Keratinocyte (primary cell): ENCODE results near the gene TOM1L2. TPM values are rescaled to one million over a fixed set of nuclear protein-coding genes. Genes with fewer than 3 reads are reported as not detected.

Experiments
- DNase-seq: peaks from one replicate; pipeline ENCODE4 v3.0.0-alpha.2; 2011; ENCODE audit warnings: low read depth, missing footprints, low spot score
- FAIRE-seq: peaks from 2 replicates; lab custom pipeline; 2011; peaks lifted over from hg19 to GRCh38; lab: Jason Lieb, UNC
- H2AFZ ChIP-seq: 2 replicates; pipeline ENCODE4 v1.6.0; 2012; ENCODE audit warnings: low read length, control low read depth, inconsistent platforms; ENCODE audit not compliant: control insufficient read depth
- H3K27ac ChIP-seq: 2 replicates; pipeline ENCODE4 v1.5.1; 2011; ENCODE audit warnings: low read length; ENCODE audit not compliant: control insufficient read depth, insufficient read depth
- H3K27me3 ChIP-seq: 3 replicates; pipeline ENCODE4 v1.6.0; 2011; ENCODE audit warnings: low read length; ENCODE audit not compliant: control insufficient read depth, insufficient read depth; ENCODE audit errors: extremely low read depth
- H3K36me3 ChIP-seq, 2 experiments: 2 replicates in 1 of 2; 3 replicates in 1 of 2; pipeline ENCODE4 v1.5.1; 2011; ENCODE audit warnings: low read length in 2 of 2, mild to moderate bottlenecking in 1 of 2; ENCODE audit not compliant: control insufficient read depth in 2 of 2, insufficient read depth in 2 of 2; ENCODE audit errors: extremely low read depth in 1 of 2
- H3K4me1 ChIP-seq: 3 replicates; pipeline ENCODE4 v1.5.1; 2011; ENCODE audit warnings: low read length; ENCODE audit not compliant: control insufficient read depth, insufficient read depth; ENCODE audit errors: extremely low read depth
- H3K4me2 ChIP-seq: 3 replicates; pipeline ENCODE4 v1.6.0; 2011; ENCODE audit warnings: low read depth, low read length; ENCODE audit not compliant: control insufficient read depth, insufficient read depth; ENCODE audit errors: extremely low read depth
- H3K4me3 ChIP-seq, 3 experiments: fragments of 200-600 bp in 1 of 3; sonication (generic) in 1 of 3; 2 replicates in 2 of 3; 3 replicates in 1 of 3; pipeline ENCODE4 v1.5.1; 2011 to 2016; ENCODE audit warnings: low read length in 3 of 3, mild to moderate bottlenecking in 3 of 3, control low read depth in 2 of 3, inconsistent platforms in 1 of 3, low read depth in 1 of 3, mixed read lengths in 1 of 3, mixed run types in 1 of 3, moderate library complexity in 1 of 3; ENCODE audit not compliant: control insufficient read depth in 2 of 3, insufficient read depth in 2 of 3; ENCODE audit errors: extremely low read depth in 1 of 3
- H3K79me2 ChIP-seq: 2 replicates; pipeline ENCODE4 v1.6.0; 2012; ENCODE audit warnings: low read length; ENCODE audit not compliant: control insufficient read depth, insufficient read depth
- H3K9ac ChIP-seq: 3 replicates; pipeline ENCODE4 v1.6.0; 2011; ENCODE audit warnings: low read length; ENCODE audit not compliant: control insufficient read depth, insufficient read depth; ENCODE audit errors: extremely low read depth
- H3K9me1 ChIP-seq: 3 replicates; pipeline ENCODE4 v1.6.0; 2011; ENCODE audit warnings: low read length; ENCODE audit not compliant: control insufficient read depth, insufficient read depth; ENCODE audit errors: extremely low read depth
- H3K9me3 ChIP-seq: 2 replicates; pipeline ENCODE4 v1.5.1; 2012; ENCODE audit warnings: low read depth, low read length; ENCODE audit not compliant: control insufficient read depth
- H4K20me1 ChIP-seq: 3 replicates; pipeline ENCODE4 v1.6.0; 2011; ENCODE audit warnings: low read length; ENCODE audit not compliant: control insufficient read depth, insufficient read depth; ENCODE audit errors: extremely low read depth
- CTCF ChIP-seq, 3 experiments: IDR thresholded peaks in 1 of 3; conservative IDR thresholded peaks in 1 of 3; optimal IDR thresholded peaks in 1 of 3; 2 replicates in 2 of 3; 3 replicates in 1 of 3; pipeline versions ENCODE3 to v1.5.1; 2011; ENCODE audit warnings: low read length in 3 of 3, mild to moderate bottlenecking in 3 of 3, moderate library complexity in 2 of 3, control low read depth in 1 of 3, inconsistent platforms in 1 of 3; ENCODE audit not compliant: insufficient read depth in 2 of 3; ENCODE audit errors: extremely low read depth in 1 of 3
- EZH2 ChIP-seq: IDR thresholded peaks from one replicate; pipeline ENCODE4 v1.6.1; 2012; ENCODE audit warnings: inconsistent platforms, mild to moderate bottlenecking, low read length, moderate library complexity
- dilution Hi-C: fragments of 300-500 bp; cut with MboI; formaldehyde crosslinking; loops from one replicate; pipeline ENCODE4 v1.7.0; 2020; ENCODE audit warnings: low sequenced_read_pairs; ENCODE audit not compliant: extremely low pct_ligation_motif_present
- polyA plus RNA-seq, 5 experiments: library from polyadenylated mRNA; depleted of rRNA in 3 of 5; stranded (reverse) in 3 of 5; stranded (forward) in 1 of 5; unstranded in 1 of 5; fragments of >200 nt; gene quantifications; 1 replicate in 1 of 5; 2 replicates in 3 of 5; 3 replicates in 1 of 5; pipeline versions ENCODE4 v1.2.1 to v1.2.3, GENCODE V29; 2011 to 2012; ENCODE audit warnings: missing spikeins in 2 of 5, low read depth in 1 of 5, low replicate concordance in 1 of 5

TOM1L2 gene
- polyA plus RNA-seq, 1 donor (not counting 4 experiments of a cell fraction or from before 2014, with no cell fraction given), result 36.3 TPM

GRCh38 chr17:17985153-17985552 lies 13.0 kb upstream of the TOM1L2 start:
- no peak overlapping the region for H3K4me2 ChIP-seq
- H3K27me3 ChIP-seq, result no peaks in the 10 kb centered on the region
- no peak for FAIRE-seq
- no peaks in the 10 kb centered on the region for H3K9me3 ChIP-seq
- no peaks in the 10 kb centered on the region for H3K9me1 ChIP-seq
- no peaks in the 10 kb centered on the region for H4K20me1 ChIP-seq
- dilution Hi-C loops, result no loop called here
- H3K79me2 ChIP-seq, result no peaks in the 10 kb centered on the region
- H3K4me1 ChIP-seq, result peaks cover 7% of the 10 kb centered on the region
- H3K27ac ChIP-seq, result no peak overlapping the region
- TF ChIP-seq CTCF (optimal IDR thresholded peaks at IDR 0.05 in 1 of 3, IDR thresholded peaks at IDR 0.05 in 1 of 3, conservative IDR thresholded peaks at IDR 0.05 in 1 of 3; ENCODE audit: extremely low read depth in 1 of 3, insufficient read depth in 2 of 3, low read length in 3 of 3) (no peak), EZH2 (no peak)
- no peaks in the 10 kb centered on the region for H3K36me3 ChIP-seq
- no peak for DNase-seq
- no peak overlapping the region for H3K9ac ChIP-seq
- H3K4me3 ChIP-seq, result no peak overlapping the region
- H2AFZ ChIP-seq, result no peak overlapping the region

- H3K9ac ChIP-seq, result no peak overlapping the region
- no peaks in the 10 kb centered on the region for H3K79me2 ChIP-seq
- no peaks in the 10 kb centered on the region for H3K36me3 ChIP-seq
- no peaks in the 10 kb centered on the region for H3K27me3 ChIP-seq
- no peak overlapping the region for H3K4me2 ChIP-seq
- no peaks in the 10 kb centered on the region for H3K9me1 ChIP-seq
- DNase-seq (no peak), FAIRE-seq (no peak)
- no peak for TF ChIP-seq CTCF (optimal IDR thresholded peaks at IDR 0.05 in 1 of 3, IDR thresholded peaks at IDR 0.05 in 1 of 3, conservative IDR thresholded peaks at IDR 0.05 in 1 of 3; ENCODE audit: extremely low read depth in 1 of 3, insufficient read depth in 2 of 3, low read length in 3 of 3)
- no peak for TF ChIP-seq EZH2
- peak overlapping the region; percentile 32 for H2AFZ ChIP-seq
- no peak overlapping the region for H3K4me3 ChIP-seq
- dilution Hi-C loops, result no loop called here
- H3K9me3 ChIP-seq, result no peaks in the 10 kb centered on the region
- H4K20me1 ChIP-seq, result no peaks in the 10 kb centered on the region
- peaks cover 3% of the 10 kb centered on the region for H3K4me1 ChIP-seq
- no peak overlapping the region for H3K27ac ChIP-seq
These were observed 11.6 kb upstream of the TOM1L2 start for GRCh38 chr17:17983776-17984175.
